NT2/D1 (cell line): ENCODE measurements around the gene WDR20.

Experiments
- DNase-seq: peaks from one replicate; pipeline ENCODE4 v3.0.0-alpha.2; 2011; ENCODE audit warnings: low read depth, low spot score
- H3K27me3 ChIP-seq: 2 replicates; pipeline ENCODE4 v1.6.0; 2011; ENCODE audit warnings: mild to moderate bottlenecking; ENCODE audit not compliant: insufficient read length, insufficient read depth
- H3K36me3 ChIP-seq: 2 replicates; pipeline ENCODE4 v1.6.1; 2011; ENCODE audit warnings: mild to moderate bottlenecking, low read length, mixed read lengths; ENCODE audit not compliant: insufficient read depth, insufficient read length
- H3K4me1 ChIP-seq: 2 replicates; pipeline ENCODE4 v1.5.1; 2011; ENCODE audit not compliant: insufficient read depth, insufficient read length
- H3K4me3 ChIP-seq: 2 replicates; pipeline ENCODE4 v1.5.1; 2011; ENCODE audit warnings: low read depth; ENCODE audit not compliant: insufficient read length
- H3K9ac ChIP-seq: 2 replicates; pipeline ENCODE4 v1.6.0; 2011; ENCODE audit warnings: low read depth; ENCODE audit not compliant: insufficient read length
- H3K9me3 ChIP-seq: 2 replicates; pipeline ENCODE4 v1.5.1; 2011; ENCODE audit warnings: mild to moderate bottlenecking, low read length; ENCODE audit not compliant: insufficient read depth
- SUZ12 ChIP-seq: IDR thresholded peaks from 2 replicates; pipeline ENCODE4 v1.6.1; 2011; ENCODE audit not compliant: insufficient read length, insufficient read depth; ENCODE audit errors: extremely low read depth
- YY1 ChIP-seq: IDR thresholded peaks from 2 replicates; pipeline ENCODE4 v1.6.1; 2011; ENCODE audit not compliant: insufficient read length, insufficient read depth
- ZNF274 ChIP-seq: IDR thresholded peaks from 2 replicates; pipeline ENCODE4 v1.6.1; 2011; ENCODE audit warnings: mild to moderate bottlenecking, low read depth, low read length

Gene WDR20

DNA sequence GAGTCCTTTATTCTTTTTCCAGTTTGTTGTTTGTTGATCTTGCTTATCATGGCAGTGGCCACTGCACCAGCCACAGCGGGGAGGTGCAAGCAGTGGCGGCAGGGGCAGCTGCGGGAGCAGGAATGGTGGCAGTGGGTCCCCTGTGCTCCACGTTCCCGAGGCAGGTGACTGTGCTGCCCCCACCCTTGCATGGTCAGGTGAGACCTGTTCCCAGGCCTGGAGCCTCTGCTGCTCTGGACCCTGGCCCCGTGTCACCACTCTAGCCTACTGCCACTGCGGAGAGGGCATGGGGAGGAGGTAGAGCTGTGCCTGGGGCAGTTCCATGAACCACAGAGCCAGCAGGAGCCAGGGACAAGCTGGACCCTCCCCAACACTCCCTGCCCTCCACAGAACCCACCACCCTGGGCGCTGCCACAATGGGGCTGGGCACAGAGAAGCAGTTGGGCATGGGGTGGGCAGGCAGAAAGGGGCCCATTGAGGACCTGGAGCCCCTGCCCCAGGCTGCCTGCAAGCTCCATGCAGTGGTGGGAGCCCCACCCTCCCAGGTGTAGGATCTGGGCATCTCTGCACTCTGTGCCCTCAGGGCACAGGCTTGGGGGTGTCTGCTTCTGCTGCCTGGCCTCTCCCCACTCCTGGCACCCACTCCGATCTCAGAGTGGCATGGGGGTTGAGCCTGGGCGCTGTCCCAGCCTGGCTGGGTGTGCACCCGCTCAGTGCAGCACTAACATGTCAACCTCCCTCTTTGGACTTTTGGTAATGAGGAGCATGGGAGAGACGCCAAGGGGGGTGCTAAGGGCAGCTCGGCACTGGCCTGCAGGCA is 23.1 kb upstream of the WDR20 start:
- Histone ChIP-seq H3K27me3 (no peaks in the 10 kb centered on the region), H3K9me3 (peaks cover 16% of the 10 kb centered on the region; the same call in 1 of the 2 replicates), H3K36me3 (no peaks in the 10 kb centered on the region), H3K4me3 (no peak overlapping the region), H3K9ac (no peak overlapping the region), H3K4me1 (no peaks in the 10 kb centered on the region)
- TF ChIP-seq ZNF274 (no peak), YY1 (no peak), SUZ12 (no peak)
- DNase-seq = no peak

GRCh38 chr14:102117852-102118251 is 21.8 kb upstream of the WDR20 start:
- Histone ChIP-seq H3K9ac (no peak overlapping the region), H3K36me3 (no peaks in the 10 kb centered on the region), H3K4me3 (no peak overlapping the region), H3K27me3 (no peaks in the 10 kb centered on the region), H3K9me3 (peaks cover 14% of the 10 kb centered on the region; the same call in 1 of the 2 replicates), H3K4me1 (no peaks in the 10 kb centered on the region)
- no peak for DNase-seq
- no peak for TF ChIP-seq SUZ12
- TF ChIP-seq YY1 = no peak
- TF ChIP-seq ZNF274 = no peak

GRCh38 chr14:102120888-102121287 is 18.8 kb upstream of the WDR20 start:
- Histone ChIP-seq H3K4me1 (no peaks in the 10 kb centered on the region), H3K9ac (no peak overlapping the region), H3K9me3 (peaks cover 14% of the 10 kb centered on the region; the same call in 1 of the 2 replicates), H3K27me3 (no peaks in the 10 kb centered on the region), H3K36me3 (no peaks in the 10 kb centered on the region), H3K4me3 (no peak overlapping the region)
- no peak for DNase-seq
- no peak for TF ChIP-seq ZNF274

DNA sequence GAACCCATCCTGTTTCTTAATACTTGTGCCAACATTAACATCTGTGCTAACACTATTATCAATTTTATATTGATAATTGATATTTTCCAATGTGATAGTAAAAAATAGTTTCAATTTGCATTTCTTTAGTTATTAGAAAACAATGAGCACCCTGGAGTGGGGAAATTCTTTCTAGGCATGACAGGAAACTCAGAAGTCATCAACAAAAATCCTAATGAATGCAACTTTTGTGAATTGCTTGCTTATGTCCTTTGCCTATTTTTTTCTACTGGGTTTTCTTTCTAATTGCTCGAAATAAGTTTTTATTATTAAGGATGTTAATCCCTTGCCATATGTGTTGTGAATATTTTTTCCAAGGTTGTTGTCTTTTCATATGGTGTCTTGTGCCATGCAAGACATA is 18.1 kb upstream of the WDR20 start:
- no peaks in the 10 kb centered on the region for H3K36me3 ChIP-seq
- no peak for TF ChIP-seq SUZ12
- no peak for TF ChIP-seq ZNF274
- no peak for TF ChIP-seq YY1
- no peaks in the 10 kb centered on the region for H3K27me3 ChIP-seq
- no peak overlapping the region for H3K4me3 ChIP-seq
- peaks cover 14% of the 10 kb centered on the region; the same call in 1 of the 2 replicates for H3K9me3 ChIP-seq
- H3K4me1 ChIP-seq = no peaks in the 10 kb centered on the region
- no peak overlapping the region for H3K9ac ChIP-seq
- no peak for DNase-seq

DNA sequence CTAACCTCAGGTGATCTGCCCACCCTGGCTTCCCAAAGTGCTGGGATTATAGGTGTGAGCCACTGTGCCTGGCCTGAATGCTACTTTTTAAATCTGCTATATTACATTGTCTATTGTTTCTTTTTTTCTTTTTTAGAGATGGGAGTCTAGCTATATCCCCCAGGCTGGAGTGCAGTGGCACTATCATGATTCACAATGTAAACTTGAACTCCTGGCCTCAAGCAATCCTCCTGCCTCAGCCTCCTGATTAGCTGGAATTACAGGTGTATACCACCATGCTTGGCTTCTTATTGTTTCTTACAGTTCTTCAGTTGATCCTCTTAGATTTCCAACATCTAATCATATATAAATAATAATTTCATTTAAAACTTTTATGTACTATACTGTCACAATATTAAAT is 15.3 kb upstream of the WDR20 start:
- TF ChIP-seq SUZ12 = no peak
- TF ChIP-seq ZNF274 = no peak
- no peak for TF ChIP-seq YY1
- Histone ChIP-seq H3K4me3 (no peak overlapping the region), H3K9me3 (no peaks in the 10 kb centered on the region), H3K4me1 (no peaks in the 10 kb centered on the region), H3K9ac (no peak overlapping the region), H3K36me3 (peaks cover 5% of the 10 kb centered on the region), H3K27me3 (no peaks in the 10 kb centered on the region)
- DNase-seq = no peak

- no peak overlapping the region for H3K9ac ChIP-seq
- TF ChIP-seq SUZ12 (no peak), YY1 (no peak), ZNF274 (no peak)
- H3K9me3 ChIP-seq = no peaks in the 10 kb centered on the region
- no peaks in the 10 kb centered on the region for H3K27me3 ChIP-seq
- DNase-seq = no peak
- H3K4me1 ChIP-seq = no peaks in the 10 kb centered on the region
- H3K4me3 ChIP-seq = no peak overlapping the region
- H3K36me3 ChIP-seq = peaks cover 5% of the 10 kb centered on the region
Measured at GRCh38 chr14:102125546-102125945, 14.2 kb upstream of the WDR20 start.

DNA sequence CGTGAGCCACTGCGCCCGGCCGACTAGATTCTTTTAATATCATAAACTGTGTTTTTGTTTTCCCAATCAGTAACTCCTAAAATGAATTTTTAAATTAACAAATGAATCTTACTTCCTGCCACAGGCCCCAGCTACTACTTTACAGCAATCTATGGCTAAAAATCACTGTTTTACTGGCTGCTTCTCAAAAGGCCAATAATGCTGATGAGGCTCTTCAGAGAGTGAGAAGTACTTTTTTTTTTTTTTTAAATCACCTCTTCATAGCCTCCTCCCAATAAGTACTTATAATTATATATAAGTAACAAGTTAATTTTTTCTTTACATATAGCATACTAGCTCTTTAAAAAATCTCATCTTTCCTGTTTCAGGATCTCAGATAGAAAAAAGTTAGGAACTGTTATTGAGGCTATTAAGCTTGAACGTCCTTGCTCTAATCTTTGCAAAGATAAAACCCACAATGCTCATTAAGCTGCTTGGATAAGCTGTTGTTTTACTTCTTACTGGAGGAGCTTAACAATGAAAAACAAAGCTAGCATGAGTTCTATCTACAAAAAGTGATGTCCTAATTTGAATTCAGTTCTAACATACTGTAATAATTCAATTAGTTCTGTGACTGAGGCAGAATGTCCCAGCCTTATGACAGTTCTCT is 12.8 kb upstream of the WDR20 start:
- Histone ChIP-seq H3K9ac (no peak overlapping the region), H3K27me3 (no peaks in the 10 kb centered on the region)

More for the DNA sequence above, 12.8 kb upstream of the WDR20 start:
- no peaks in the 10 kb centered on the region for H3K9me3 ChIP-seq
- no peak for DNase-seq
- no peaks in the 10 kb centered on the region for H3K4me1 ChIP-seq
- no peak for TF ChIP-seq ZNF274
- no peak for TF ChIP-seq SUZ12
- no peak for TF ChIP-seq YY1
- peaks cover 5% of the 10 kb centered on the region for H3K36me3 ChIP-seq
- H3K4me3 ChIP-seq = no peak overlapping the region
